Left lung (tissue), 10 donors: Measurements from ENCODE around the gene NINL. TPM values are rescaled to one million over a fixed set of nuclear protein-coding genes. Genes with fewer than 3 reads are reported as not detected.

ENCODE experiments used
- ATAC-seq: fragments of 200-7000 bp; cut with Tn5 transposase; one replicate; pipeline ENCODE4 v1.9.1; 2020; ENCODE audit warnings: moderate library complexity
- DNase-seq, 4 donors: peaks; one replicate each; pipeline ENCODE4 v3.0.0-alpha.2; 2013 to 2020
- H3K27ac ChIP-seq, 2 donors: fragments of 200-600 bp; sonication (generic) in 1 of 2; one replicate each; pipeline versions ENCODE4 v1.5.0 to v1.8.0; 2020 to 2021
- H3K27me3 ChIP-seq, 2 donors: fragments of 200-600 bp; sonication (generic) in 1 of 2; one replicate each; pipeline versions ENCODE4 v1.5.0 to v1.8.0; 2020 to 2021
- H3K36me3 ChIP-seq, 2 donors: fragments of 200-600 bp; sonication (generic) in 1 of 2; one replicate each; pipeline versions ENCODE4 v1.5.0 to v1.8.0; 2020 to 2021
- H3K4me1 ChIP-seq, 2 donors: fragments of 200-600 bp; one replicate each; pipeline ENCODE4 v1.8.0; 2021
- H3K4me3 ChIP-seq, 2 donors: fragments of 200-600 bp; sonication (generic) in 1 of 2; one replicate each; pipeline versions ENCODE4 v1.5.0 to v1.8.0; 2020 to 2021; ENCODE audit warnings: mild to moderate bottlenecking in 1 of 2
- H3K9me3 ChIP-seq, 2 donors: fragments of 200-600 bp; sonication (generic) in 1 of 2; one replicate each; pipeline versions ENCODE4 v1.5.0 to v1.8.0; 2020 to 2021
- intact Hi-C, 2 donors: fragments of 100-400 bp; cut with DNase I; formaldehyde crosslinking; loops; one replicate each; pipeline versions ENCODE4 v1.11.2 to v1.14.2; 2022
- polyA plus RNA-seq, 6 donors: library from polyadenylated mRNA; unstranded; fragments of 120-200 nt; gene quantifications; one replicate each; pipeline ENCODE4 v1.2.1, GENCODE V29; 2013; ENCODE audit not compliant: insufficient read length in 6 of 6
- total RNA-seq, 2 donors: library from RNA; stranded (reverse); fragmentation: NEBNext Ultra II Directional; extraction: Animal tissue kit (Norgen Biotek cat#: 25700); gene quantifications; one replicate each; pipeline ENCODE4 v1.2.1, GENCODE V29; 2021
- TF ChIP-seq, protein P1 (sequence below), 2 donors: fragments of 200-600 bp; sonication (generic) in 1 of 2; IDR thresholded peaks; one replicate each; pipeline versions ENCODE4 v1.5.0 to v1.8.0; 2021; ENCODE audit warnings: antibody characterized with exemption in 2 of 2
- donor health status: DM: no; HTN: yes; CAD: no.
- donor health status: DM: no; HTN: no; CAD: no.

The NINL gene
- total and polyA plus RNA-seq, 8 donors: 9.6 to 78.8 (median 67.8) TPM

DNA sequence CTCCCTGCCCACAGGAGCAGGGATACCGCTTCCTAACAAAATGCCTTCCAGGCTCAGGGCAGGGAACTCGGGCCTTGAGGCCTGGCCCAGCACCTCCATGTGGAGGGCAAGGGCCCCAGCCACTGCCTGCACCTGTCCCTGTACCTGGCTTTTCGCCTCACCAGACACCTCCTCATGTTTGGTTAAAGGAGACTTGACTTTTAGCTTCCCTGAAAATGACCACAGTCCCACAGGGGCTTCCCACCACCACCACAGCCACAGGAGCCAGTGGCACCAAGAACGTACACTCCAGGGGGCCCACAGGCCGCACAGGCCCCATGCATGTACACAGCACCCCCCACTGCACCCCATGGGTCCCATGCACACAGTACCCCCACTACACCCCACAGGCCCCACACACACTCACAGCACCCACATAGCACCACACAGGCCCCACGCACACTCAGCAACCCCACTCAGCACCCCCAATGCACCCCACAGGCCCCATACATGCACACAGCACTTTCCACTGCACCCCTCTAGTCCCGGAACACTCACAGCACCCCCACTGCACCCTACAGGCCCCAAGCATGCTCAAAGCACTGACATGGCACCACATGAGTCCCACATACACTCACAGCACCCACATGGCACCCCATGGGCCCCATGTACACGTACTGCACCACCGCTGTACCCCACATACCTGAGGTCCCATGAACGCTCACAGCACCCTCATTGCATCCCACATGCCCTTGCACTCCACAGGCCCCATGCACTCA, 91.4 kb downstream of the NINL start:
- Histone ChIP-seq H3K27me3 (no peaks in the 10 kb centered on the region), H3K9me3 (no peaks in the 10 kb centered on the region), H3K36me3 (no peaks in the 10 kb centered on the region), H3K27ac (no peak overlapping the region), H3K4me1 (no peaks in the 10 kb centered on the region), H3K4me3 (no peak overlapping the region)
- TF ChIP-seq, protein P1, sequence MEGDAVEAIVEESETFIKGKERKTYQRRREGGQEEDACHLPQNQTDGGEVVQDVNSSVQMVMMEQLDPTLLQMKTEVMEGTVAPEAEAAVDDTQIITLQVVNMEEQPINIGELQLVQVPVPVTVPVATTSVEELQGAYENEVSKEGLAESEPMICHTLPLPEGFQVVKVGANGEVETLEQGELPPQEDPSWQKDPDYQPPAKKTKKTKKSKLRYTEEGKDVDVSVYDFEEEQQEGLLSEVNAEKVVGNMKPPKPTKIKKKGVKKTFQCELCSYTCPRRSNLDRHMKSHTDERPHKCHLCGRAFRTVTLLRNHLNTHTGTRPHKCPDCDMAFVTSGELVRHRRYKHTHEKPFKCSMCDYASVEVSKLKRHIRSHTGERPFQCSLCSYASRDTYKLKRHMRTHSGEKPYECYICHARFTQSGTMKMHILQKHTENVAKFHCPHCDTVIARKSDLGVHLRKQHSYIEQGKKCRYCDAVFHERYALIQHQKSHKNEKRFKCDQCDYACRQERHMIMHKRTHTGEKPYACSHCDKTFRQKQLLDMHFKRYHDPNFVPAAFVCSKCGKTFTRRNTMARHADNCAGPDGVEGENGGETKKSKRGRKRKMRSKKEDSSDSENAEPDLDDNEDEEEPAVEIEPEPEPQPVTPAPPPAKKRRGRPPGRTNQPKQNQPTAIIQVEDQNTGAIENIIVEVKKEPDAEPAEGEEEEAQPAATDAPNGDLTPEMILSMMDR (IDR thresholded peaks at IDR 0.05): no peak
- ATAC-seq (no peak), DNase-seq (peak in 1 of 4 donors; percentile 68)
- intact Hi-C loops: no loop called here

DNA sequence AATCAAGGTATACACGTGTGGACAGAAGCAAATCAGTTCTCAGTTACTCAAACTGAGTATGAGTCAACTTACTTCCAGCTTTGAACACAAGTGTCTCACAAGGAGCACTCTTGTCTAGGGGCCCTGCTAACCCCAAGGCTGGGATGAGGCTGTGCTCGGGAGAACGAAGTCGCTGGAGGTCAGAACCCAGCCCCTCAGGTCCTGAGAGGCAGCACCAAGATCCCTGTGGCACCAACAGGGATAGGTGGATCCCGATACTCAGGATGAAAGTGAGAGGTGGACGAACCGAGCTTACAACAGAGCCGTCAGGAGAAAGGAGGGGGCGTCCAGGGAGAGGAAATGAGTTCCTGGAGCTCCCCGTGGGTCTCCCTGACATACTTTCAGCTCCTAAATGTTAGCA, 92.2 kb downstream of the NINL start:
- intact Hi-C loops: no loop called here
- no peaks in the 10 kb centered on the region for H3K9me3 ChIP-seq
- H3K27me3 ChIP-seq: no peaks in the 10 kb centered on the region
- ATAC-seq (peak; percentile 32), DNase-seq (peak in 1 of 4 donors; percentile 17)
- no peak overlapping the region for H3K4me3 ChIP-seq
- no peak overlapping the region for H3K27ac ChIP-seq
- H3K36me3 ChIP-seq: no peaks in the 10 kb centered on the region
- H3K4me1 ChIP-seq: no peaks in the 10 kb centered on the region
- TF ChIP-seq, protein P1 (IDR thresholded peaks at IDR 0.05): no peak

DNA sequence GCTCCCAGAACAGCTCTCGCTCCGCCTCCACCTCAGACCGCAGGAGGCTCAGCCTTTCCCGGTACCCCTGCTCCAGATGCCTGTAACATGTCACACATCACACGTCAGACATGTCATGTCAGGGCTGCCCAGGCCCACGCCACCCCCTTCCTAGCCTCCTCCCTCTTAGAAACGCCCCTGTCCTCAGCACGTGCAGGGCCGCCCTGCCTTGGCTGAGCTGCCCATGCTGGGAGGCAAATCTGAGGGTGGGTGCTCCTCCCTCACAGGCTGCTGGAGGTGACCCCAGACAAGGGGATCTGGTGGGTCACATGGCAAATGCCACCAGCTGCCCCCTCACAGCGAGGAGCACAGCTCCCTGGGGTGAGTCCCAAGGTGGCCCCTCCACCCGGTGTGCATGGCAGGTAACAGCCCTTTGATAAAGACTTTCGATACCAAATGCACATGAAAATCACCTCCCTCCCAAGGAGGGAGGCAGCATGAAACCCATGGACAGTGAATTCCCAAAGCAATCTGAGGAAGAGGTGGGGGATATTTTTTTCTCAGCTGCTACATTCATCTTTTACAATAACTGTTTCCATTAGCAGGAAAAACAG, 93.8 kb downstream of the NINL start:
- TF ChIP-seq, protein P1 (IDR thresholded peaks at IDR 0.05): no peak
- ATAC-seq (no peak), DNase-seq (peak in 1 of 4 donors; percentile 74)
- Histone ChIP-seq H3K27me3 (no peaks in the 10 kb centered on the region), H3K27ac (no peak overlapping the region), H3K4me1 (no peaks in the 10 kb centered on the region), H3K9me3 (no peaks in the 10 kb centered on the region), H3K4me3 (no peak overlapping the region), H3K36me3 (no peaks in the 10 kb centered on the region)
- intact Hi-C loops: no loop called here

DNA sequence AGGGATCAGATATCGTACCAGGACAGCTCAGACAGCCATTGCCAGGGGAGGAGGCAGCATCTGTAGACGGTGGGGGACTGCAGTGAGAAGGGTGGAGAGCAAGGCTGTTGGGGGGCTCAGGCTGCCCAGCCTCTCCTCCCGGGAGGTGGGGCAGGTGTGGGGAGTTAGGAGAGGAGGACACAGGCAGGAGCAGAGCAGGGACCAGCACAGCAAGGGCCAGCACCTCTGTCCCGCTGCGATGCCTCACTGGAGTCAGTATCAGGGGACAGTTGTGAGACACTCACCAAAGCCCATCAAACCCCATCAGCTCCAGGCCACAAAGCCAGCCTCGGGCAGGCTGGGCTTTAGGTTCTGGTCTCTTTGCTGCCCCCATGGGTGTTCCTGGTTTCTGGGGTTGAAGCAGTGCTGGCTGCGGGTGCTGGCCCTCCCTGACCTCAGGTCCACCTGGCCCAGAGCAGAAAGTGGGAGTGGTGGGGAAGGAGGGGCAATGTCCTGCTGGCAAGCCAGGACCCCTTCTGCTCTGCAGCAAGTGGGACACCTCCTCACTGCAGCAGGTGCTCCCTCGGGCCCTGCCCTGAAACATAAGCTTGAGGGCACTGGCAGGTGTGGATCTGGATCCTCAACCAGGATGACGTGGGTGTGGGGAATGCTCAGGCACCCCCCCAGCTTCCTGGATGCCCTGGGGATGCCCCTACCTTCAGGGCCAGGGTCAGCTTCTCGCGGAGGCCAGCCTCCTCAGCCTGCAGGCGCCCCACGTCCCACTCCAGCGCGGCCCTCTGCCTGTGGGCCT, 94.5 kb downstream of the NINL start:
- no peak for ATAC-seq
- H3K27me3 ChIP-seq: no peaks in the 10 kb centered on the region
- no peaks in the 10 kb centered on the region for H3K36me3 ChIP-seq
- intact Hi-C loops: no loop called here
- TF ChIP-seq, protein P1 (IDR thresholded peaks at IDR 0.05): no peak
- no peak overlapping the region for H3K4me3 ChIP-seq
- DNase-seq: peak in 1 of 4 donors; percentile 60
- H3K27ac ChIP-seq: no peak overlapping the region
- no peaks in the 10 kb centered on the region for H3K9me3 ChIP-seq
- H3K4me1 ChIP-seq: no peaks in the 10 kb centered on the region
